Vagina (tissue), 2 donors: ENCODE results near the gene ZNF575.

Experiments
- CTCF ChIP-seq, 3 experiments: fragments of 450-650 bp in 2 of 3; fragments of 200-600 bp in 1 of 3; sonication (generic) in 1 of 3; IDR thresholded peaks; one replicate each; pipeline ENCODE4 v1.5.1; 2017 to 2019; ENCODE audit warnings: antibody characterized with exemption in 3 of 3, mild to moderate bottlenecking in 2 of 3, moderate library complexity in 2 of 3
- POLR2A ChIP-seq, 2 donors: fragments of 450-650 bp; IDR thresholded peaks; one replicate each; pipeline ENCODE4 v1.6.1; 2017; ENCODE audit warnings: antibody characterized with exemption in 2 of 2, mild to moderate bottlenecking in 2 of 2, moderate library complexity in 2 of 2

GRCh38 chr19:43554317-43554895 is 21.4 kb downstream of the ZNF575 start:
- TF ChIP-seq CTCF (IDR thresholded peaks at IDR 0.05): no peak
- TF ChIP-seq POLR2A (IDR thresholded peaks at IDR 0.05): no peak
